GM21737 (cell line): ENCODE results near the gene ENO4.

Source experiments
- ATAC-seq: cut with Tn5 transposase; IDR thresholded peaks from one replicate; pipeline ENCODE4 v1.9.1; 2021; ENCODE audit warnings: mild to moderate bottlenecking, moderate library complexity; ENCODE audit not compliant: unreplicated experiment

ENO4 gene

GRCh38 chr10:116849248-116850057 lies at the start of gene ENO4:
Gene ENO4 (plus strand): TSS chr10:116849499. CDS start chr10:116849567, 68 bp downstream.
- peak; percentile 45 for ATAC-seq

GRCh38 chr10:116800286-116800929 lies 48.9 kb upstream of the ENO4 start:
- no peak for ATAC-seq

- ATAC-seq = no peak
Measured at GRCh38 chr10:116801658-116802057, 47.6 kb upstream of the ENO4 start.

GRCh38 chr10:116802474-116802873 lies 46.8 kb upstream of the ENO4 start:
- no peak for ATAC-seq

- no peak for ATAC-seq
Measured at GRCh38 chr10:116802876-116803275, 46.4 kb upstream of the ENO4 start.

GRCh38 chr10:116803451-116804249 lies 45.6 kb upstream of the ENO4 start:
- ATAC-seq = no peak

GRCh38 chr10:116808706-116809105 lies 40.6 kb upstream of the ENO4 start:
- no peak for ATAC-seq

GRCh38 chr10:116809483-116810119 lies 39.7 kb upstream of the ENO4 start:
- ATAC-seq = no peak

- ATAC-seq = no peak
Measured at GRCh38 chr10:116810120-116810500, 39.2 kb upstream of the ENO4 start.

GRCh38 chr10:116810895-116811294 lies 38.4 kb upstream of the ENO4 start:
- no peak for ATAC-seq

GRCh38 chr10:116811691-116812090 lies 37.6 kb upstream of the ENO4 start:
- ATAC-seq = no peak

- ATAC-seq = no peak
Measured at GRCh38 chr10:116815641-116816415, 33.5 kb upstream of the ENO4 start.

GRCh38 chr10:116817178-116817577 lies 32.1 kb upstream of the ENO4 start:
- ATAC-seq = no peak

- ATAC-seq = no peak
Measured at GRCh38 chr10:116817780-116818343, 31.4 kb upstream of the ENO4 start.

GRCh38 chr10:116819999-116820677 lies 29.2 kb upstream of the ENO4 start:
- no peak for ATAC-seq

GRCh38 chr10:116825901-116826300 lies 23.4 kb upstream of the ENO4 start:
- no peak for ATAC-seq

GRCh38 chr10:116826803-116827202 lies 22.5 kb upstream of the ENO4 start:
- ATAC-seq = no peak

GRCh38 chr10:116827214-116827671 lies 22.1 kb upstream of the ENO4 start:
- ATAC-seq = no peak

GRCh38 chr10:116828116-116828515 lies 21.2 kb upstream of the ENO4 start:
- ATAC-seq = no peak
